Right atrium auricular region (tissue), 2 donors: ENCODE results near the gene PSENEN. TPM values are rescaled to one million over a fixed set of nuclear protein-coding genes. Genes with fewer than 3 reads are reported as not detected.

Experiments used
- DNase-seq: peaks from one replicate; pipeline ENCODE4 v3.0.0-alpha.2; 2019; ENCODE audit warnings: low spot score
- H3K27ac ChIP-seq, 2 donors: fragments of 200-600 bp; sonication (generic); 1 replicate in 1 of 2; 2 replicates in 1 of 2; pipeline ENCODE4 v1.5.1; 2016 to 2019
- H3K27me3 ChIP-seq, 2 donors: fragments of 200-600 bp; sonication (generic); one replicate each; pipeline versions ENCODE4 v1.5.1 to v1.6.0; 2017 to 2019
- H3K36me3 ChIP-seq: fragments of 200-600 bp; sonication (generic); one replicate; pipeline ENCODE4 v1.5.1; 2016
- H3K4me1 ChIP-seq, 2 donors: fragments of 200-600 bp; sonication (generic); one replicate each; pipeline versions ENCODE4 v1.5.1 to v1.6.0; 2017 to 2019
- H3K4me3 ChIP-seq, 2 donors: fragments of 200-600 bp; sonication (generic); 1 replicate in 1 of 2; 2 replicates in 1 of 2; pipeline ENCODE4 v1.5.1; 2017 to 2019; ENCODE audit warnings: mild to moderate bottlenecking in 1 of 2, moderate library complexity in 1 of 2
- H3K9me3 ChIP-seq, 2 donors: fragments of 200-600 bp; sonication (generic); one replicate each; pipeline ENCODE4 v1.5.1; 2019
- CTCF ChIP-seq, 2 donors: fragments of 200-600 bp; sonication (generic); IDR thresholded peaks; one replicate each; pipeline ENCODE4 v1.5.1; 2019; ENCODE audit warnings: antibody characterized with exemption in 2 of 2
- total RNA-seq, 2 donors: library from RNA; depleted of rRNA; stranded (reverse); fragments of >200 nt; gene quantifications; one replicate each; pipeline ENCODE4 v1.1.0, GENCODE V29; 2016

Gene PSENEN
- total RNA-seq, 2 donors from 2014 or later, result 26.1 to 35.0 TPM

GRCh38 chr19:35748106-35749020 lies 2.9 kb downstream of the PSENEN start, which contains the start of gene LIN37:
TSS of gene LIN37 (plus strand) at chr19:35748576. CDS start at chr19:35748725, 149 bp downstream.
- Histone ChIP-seq H3K27ac (peak within 1 kb of the TSS; percentile 82 to 87), H3K4me3 (peak within 1 kb of the TSS; percentile 88 to 94), H3K36me3 (peaks cover 15% of the 10 kb centered on the region), H3K9me3 (no peaks in the 10 kb centered on the region), H3K4me1 (peaks cover 0 to 44% of the 10 kb centered on the region in 2 donors), H3K27me3 (no peaks in the 10 kb centered on the region)
- peak; percentile 100 for DNase-seq
- TF ChIP-seq CTCF (IDR thresholded peaks at IDR 0.05), result no peak

- Histone ChIP-seq H3K9me3 (no peaks in the 10 kb centered on the region), H3K4me3 (no peak overlapping the region), H3K27me3 (no peaks in the 10 kb centered on the region), H3K27ac (no peak overlapping the region), H3K36me3 (peaks cover 28% of the 10 kb centered on the region), H3K4me1 (peaks cover 0 to 36% of the 10 kb centered on the region in 2 donors)
- no peak for DNase-seq
- TF ChIP-seq CTCF (IDR thresholded peaks at IDR 0.05), result no peak
Observed at GRCh38 chr19:35750167-35750566, 4.7 kb downstream of the PSENEN start.

DNA sequence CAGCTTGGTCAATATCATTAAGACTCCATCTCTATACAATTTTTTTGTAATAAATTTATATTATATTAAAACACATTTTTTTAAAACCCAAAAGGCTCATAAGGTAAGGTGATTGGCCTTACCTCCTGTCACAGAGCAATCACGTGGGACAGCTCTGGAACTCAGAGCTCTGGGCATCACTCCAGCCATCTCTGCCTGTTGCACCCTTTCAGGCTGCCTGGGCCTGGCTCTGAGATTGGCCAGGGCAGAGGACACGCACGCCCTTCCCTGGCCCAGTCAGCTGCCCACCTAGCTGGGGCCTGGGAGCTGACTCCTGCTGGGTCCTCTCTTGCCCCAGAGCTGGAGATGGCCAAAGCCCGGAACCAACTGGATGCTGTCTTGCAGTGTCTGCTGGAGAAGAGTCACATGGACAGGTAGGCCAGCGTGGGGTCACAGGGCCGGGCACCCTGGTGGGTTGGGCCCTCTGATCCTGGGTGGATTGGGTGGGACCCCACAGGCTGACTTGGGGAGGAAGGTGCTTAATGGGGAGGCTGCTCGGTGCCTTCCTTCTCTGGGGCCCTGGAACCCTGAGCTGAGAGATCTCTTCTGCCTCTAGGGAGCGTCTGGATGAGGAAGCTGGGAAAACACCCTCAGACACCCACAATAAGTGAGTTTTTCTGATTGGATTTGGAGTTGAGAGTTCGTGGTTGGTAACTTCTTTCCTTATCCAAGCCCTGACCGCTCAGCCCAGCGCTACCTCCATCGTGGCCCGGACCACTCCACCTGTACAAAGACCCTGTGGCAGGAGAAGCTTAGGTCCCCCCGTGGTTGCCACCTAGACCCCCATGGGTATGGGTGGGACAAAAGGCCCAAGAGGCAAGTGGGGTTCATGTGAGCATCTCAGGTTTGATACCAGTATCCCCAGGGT lies 6.6 kb downstream of the PSENEN start:
- no peak for TF ChIP-seq CTCF (IDR thresholded peaks at IDR 0.05)
- no peak for DNase-seq
- no peaks in the 10 kb centered on the region for H3K9me3 ChIP-seq
- H3K27ac ChIP-seq, result no peak overlapping the region
- H3K4me1 ChIP-seq, result peaks cover 0 to 44% of the 10 kb centered on the region in 2 donors
- no peaks in the 10 kb centered on the region for H3K27me3 ChIP-seq
- peaks cover 28% of the 10 kb centered on the region for H3K36me3 ChIP-seq
- no peak overlapping the region for H3K4me3 ChIP-seq

DNA sequence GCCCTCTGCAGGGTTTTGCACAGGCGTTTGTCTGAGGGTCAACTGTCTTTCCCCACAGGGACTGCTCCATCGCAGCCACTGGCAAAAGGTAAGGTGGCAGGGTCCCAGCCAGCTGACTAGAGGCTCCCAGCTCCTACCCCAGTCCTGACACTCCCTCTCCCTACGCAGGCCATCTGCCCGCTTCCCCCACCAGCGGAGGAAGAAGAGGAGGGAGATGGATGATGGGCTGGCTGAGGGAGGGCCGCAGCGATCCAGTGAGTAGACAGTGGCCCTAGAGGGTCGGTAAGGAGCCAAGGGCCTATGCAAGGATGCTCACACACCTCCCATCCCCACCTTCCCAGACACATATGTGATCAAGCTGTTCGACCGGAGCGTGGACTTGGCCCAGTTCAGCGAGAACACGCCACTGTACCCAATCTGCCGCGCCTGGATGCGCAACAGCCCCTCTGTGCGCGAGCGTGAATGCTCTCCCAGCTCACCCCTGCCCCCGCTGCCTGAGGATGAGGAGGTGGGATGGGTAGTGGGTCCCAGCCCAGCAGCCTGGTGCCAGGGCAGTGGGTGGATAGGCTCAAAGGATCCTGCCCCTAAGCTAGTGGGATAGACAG lies 7.4 kb downstream of the PSENEN start:
- peaks cover 0 to 43% of the 10 kb centered on the region in 2 donors for H3K4me1 ChIP-seq
- H3K27me3 ChIP-seq, result no peaks in the 10 kb centered on the region
- H3K36me3 ChIP-seq, result peaks cover 28% of the 10 kb centered on the region
- no peak for DNase-seq
- no peaks in the 10 kb centered on the region for H3K9me3 ChIP-seq
- no peak overlapping the region for H3K4me3 ChIP-seq
- H3K27ac ChIP-seq, result no peak overlapping the region
- no peak for TF ChIP-seq CTCF (IDR thresholded peaks at IDR 0.05)

DNA sequence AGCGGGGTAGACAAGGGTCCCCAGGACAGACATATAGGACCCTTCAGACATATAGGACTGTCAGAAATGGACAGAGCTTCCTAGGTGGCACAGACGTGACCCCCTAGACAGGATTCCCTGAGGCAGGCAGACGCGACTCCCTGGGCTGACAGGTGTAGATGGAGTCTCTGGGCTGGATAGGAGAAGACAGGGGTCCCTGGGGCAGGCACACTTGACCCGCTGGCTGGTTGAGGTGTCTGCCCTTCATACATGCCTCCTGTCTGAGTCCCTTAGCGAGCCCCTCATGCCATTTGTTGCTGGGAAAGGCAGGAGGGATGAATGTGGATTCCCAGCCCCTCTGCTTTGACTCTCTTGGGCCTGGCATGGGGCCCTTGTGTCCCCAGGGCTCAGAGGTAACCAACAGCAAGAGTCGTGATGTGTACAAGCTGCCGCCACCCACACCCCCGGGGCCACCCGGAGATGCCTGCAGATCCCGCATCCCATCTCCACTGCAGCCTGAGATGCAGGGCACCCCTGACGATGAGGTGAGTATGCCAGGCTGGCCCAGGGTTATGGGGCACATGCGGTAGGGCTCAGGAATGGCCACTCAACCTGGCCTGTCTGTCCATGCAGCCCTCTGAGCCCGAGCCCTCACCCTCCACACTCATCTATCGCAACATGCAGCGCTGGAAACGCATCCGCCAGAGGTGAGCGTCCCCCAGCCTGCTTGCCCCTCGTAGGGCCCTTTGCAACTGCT lies 8.4 kb downstream of the PSENEN start:
- Histone ChIP-seq H3K9me3 (no peaks in the 10 kb centered on the region), H3K4me1 (peaks cover 0 to 44% of the 10 kb centered on the region in 2 donors), H3K4me3 (no peak overlapping the region), H3K36me3 (peaks cover 28% of the 10 kb centered on the region), H3K27me3 (no peaks in the 10 kb centered on the region), H3K27ac (peak overlapping the region; percentile 97 to 98)
- no peak for TF ChIP-seq CTCF (IDR thresholded peaks at IDR 0.05)
- DNase-seq, result no peak
